HEK293 (cell line): Measurements from ENCODE around the gene ADAMTS17.

ENCODE experiments used
- CTCF ChIA-PET: fragments of 350-600 bp; formaldehyde crosslinking; extraction: SDS; loops from one replicate; lab custom pipeline; 2021; ENCODE audit warnings: antibody characterized with exemption; lab: Yijun Ruan, JAX
- POLR2A ChIA-PET: fragments of 300-600 bp; formaldehyde crosslinking; extraction: SDS; loops from one replicate; lab custom pipeline; 2020; ENCODE audit warnings: antibody characterized with exemption, inconsistent platforms; lab: Yijun Ruan, JAX
- H3K27ac ChIP-seq: fragments of 200-500 bp; sonication (Bioruptor generic); 2 replicates; pipeline ENCODE4 v1.5.1; 2014; ENCODE audit warnings: low read depth, low read length, control low read depth, inconsistent platforms; ENCODE audit errors: extremely low read depth
- H3K36me3 ChIP-seq, 2 experiments: fragments of 200-500 bp in 1 of 2; sonication (Bioruptor generic) in 1 of 2; 1 replicate in 1 of 2; 2 replicates in 1 of 2; pipeline ENCODE4 v1.5.1; 2014 to 2017; ENCODE audit warnings: inconsistent platforms in 2 of 2, low read length in 2 of 2; ENCODE audit not compliant: control insufficient read depth in 2 of 2, insufficient read depth in 1 of 2
- H3K4me1 ChIP-seq: fragments of 200-500 bp; sonication (Bioruptor generic); 2 replicates; pipeline ENCODE4 v1.5.1; 2014; ENCODE audit warnings: mild to moderate bottlenecking, low read length, inconsistent platforms; ENCODE audit not compliant: control insufficient read depth, insufficient read depth
- H3K4me3 ChIP-seq: 2 replicates; pipeline ENCODE4 v1.5.1; 2011; ENCODE audit warnings: low read depth, mild to moderate bottlenecking, control low read depth, low read length, moderate library complexity
- H3K9me3 ChIP-seq: fragments of 200-500 bp; sonication (Bioruptor generic); 2 replicates; pipeline ENCODE4 v1.5.1; 2014; ENCODE audit warnings: low read depth, low read length, inconsistent platforms; ENCODE audit not compliant: control insufficient read depth, insufficient read depth
- CTCF ChIP-seq: fragments of 450-650 bp; formaldehyde crosslinking; IDR thresholded peaks from 2 replicates; pipeline ENCODE4 v1.5.1; 2016; ENCODE audit warnings: missing biosample characterization, missing genetic modification characterization
- PRDM10 ChIP-seq: fragments of 450-650 bp; formaldehyde crosslinking; IDR thresholded peaks from 2 replicates; pipeline ENCODE4 v1.5.1; 2016; ENCODE audit warnings: missing biosample characterization, missing genetic modification characterization
- PRDM4 ChIP-seq: fragments of 450-650 bp; formaldehyde crosslinking; IDR thresholded peaks from 2 replicates; pipeline ENCODE4 v1.5.1; 2017; ENCODE audit warnings: missing biosample characterization, missing genetic modification characterization
- ZBTB6 ChIP-seq: fragments of 450-650 bp; formaldehyde crosslinking; IDR thresholded peaks from 2 replicates; pipeline ENCODE4 v1.5.1; 2017; ENCODE audit warnings: missing biosample characterization, missing genetic modification characterization
- ZFP37 ChIP-seq: fragments of 450-650 bp; formaldehyde crosslinking; IDR thresholded peaks from 2 replicates; pipeline ENCODE4 v1.5.1; 2016; ENCODE audit warnings: missing biosample characterization, missing genetic modification characterization
- ZIC2 ChIP-seq: fragments of 450-650 bp; formaldehyde crosslinking; IDR thresholded peaks from 2 replicates; pipeline ENCODE4 v1.5.1; 2016; ENCODE audit warnings: missing biosample characterization, missing genetic modification characterization
- ZNF18 ChIP-seq: fragments of 450-650 bp; formaldehyde crosslinking; IDR thresholded peaks from 2 replicates; pipeline ENCODE4 v1.5.1; 2016; ENCODE audit warnings: missing biosample characterization, missing genetic modification characterization
- ZNF19 ChIP-seq: fragments of 450-650 bp; formaldehyde crosslinking; IDR thresholded peaks from 2 replicates; pipeline ENCODE4; 2016; ENCODE audit warnings: missing biosample characterization, missing genetic modification characterization, low read depth
- ZNF514 ChIP-seq: fragments of 450-650 bp; formaldehyde crosslinking; IDR thresholded peaks from 2 replicates; pipeline ENCODE4 v1.5.1; 2016; ENCODE audit warnings: missing biosample characterization, missing genetic modification characterization
- ZNF768 ChIP-seq: fragments of 450-650 bp; formaldehyde crosslinking; IDR thresholded peaks from 2 replicates; pipeline ENCODE4 v1.5.1; 2018; ENCODE audit warnings: missing biosample characterization, mild to moderate bottlenecking, missing genetic modification characterization
- ZNF830 ChIP-seq: fragments of 450-650 bp; IDR thresholded peaks from 2 replicates; pipeline ENCODE4 v1.5.0; 2018; ENCODE audit warnings: missing biosample characterization, missing genetic modification characterization, low read depth, mild to moderate bottlenecking, moderate library complexity
- ZSCAN4 ChIP-seq: fragments of 450-650 bp; formaldehyde crosslinking; IDR thresholded peaks from 2 replicates; pipeline ENCODE4 v1.5.1; 2017; ENCODE audit warnings: missing biosample characterization, missing genetic modification characterization

Gene ADAMTS17

GRCh38 chr15:100384108-100384410 is 42.3 kb upstream of the ADAMTS17 start:
- POLR2A ChIA-PET, result interaction anchor here (1.4 kb wide), 1 partner anchor 42 kb away, joined by 5 read pairs; the partner anchor contains the start of gene ADAMTS17
- no peaks in the 10 kb centered on the region for H3K4me1 ChIP-seq
- CTCF ChIA-PET, result interaction anchor here (1.1 to 3.3 kb wide), 5 partner anchors 10 to 44 kb away, joined by 5 to 30 read pairs (median 7); no protein-coding TSS in a partner anchor
- H3K36me3 ChIP-seq, result no peaks in the 10 kb centered on the region
- no peak overlapping the region for H3K27ac ChIP-seq
- H3K9me3 ChIP-seq, result peaks cover 3% of the 10 kb centered on the region
- no peak overlapping the region for H3K4me3 ChIP-seq
- no peak for TF ChIP-seq ZNF768 (tag by site-specific recombination)

- CTCF ChIA-PET, result interaction anchor here (0.5 to 3.3 kb wide), 8 partner anchors 10 to 471 kb away, joined by 3 to 30 read pairs (median 6); no protein-coding TSS in a partner anchor
- no peak for TF ChIP-seq ZNF514 (tag by site-specific recombination)
- TF ChIP-seq CTCF (tag by site-specific recombination), result peak; percentile 42; the same call in 1 of the 2 replicates
- POLR2A ChIA-PET, result interaction anchor here (1.4 kb wide), 1 partner anchor 41 kb away, joined by 5 read pairs; the partner anchor contains the start of gene ADAMTS17
Measured at GRCh38 chr15:100383302-100384107, 41.7 kb upstream of the ADAMTS17 start.

GRCh38 chr15:100373942-100374341 is 32.2 kb upstream of the ADAMTS17 start:
- Histone ChIP-seq H3K27ac (no peak overlapping the region), H3K36me3 (no peaks in the 10 kb centered on the region), H3K4me3 (no peak overlapping the region), H3K9me3 (no peaks in the 10 kb centered on the region; the same call in none of the 2 replicates), H3K4me1 (no peaks in the 10 kb centered on the region)
- CTCF ChIA-PET, result no interaction called here
- POLR2A ChIA-PET, result no interaction called here
- no peak for TF ChIP-seq ZSCAN4 (tag by site-specific recombination)
- no peak for TF ChIP-seq PRDM4
- no peak for TF ChIP-seq ZFP37
- no peak for TF ChIP-seq ZNF830 (tag by site-specific recombination)
- TF ChIP-seq ZNF18, result no peak
- TF ChIP-seq PRDM10 (tag by site-specific recombination), result no peak
- no peak for TF ChIP-seq ZNF768 (tag by site-specific recombination)
- TF ChIP-seq ZNF19 (tag by site-specific recombination), result no peak
- TF ChIP-seq ZBTB6, result no peak
- TF ChIP-seq ZIC2 (tag by site-specific recombination), result no peak

More at GRCh38 chr15:100383302-100384107, 41.7 kb upstream of the ADAMTS17 start:
- no peaks in the 10 kb centered on the region for H3K4me1 ChIP-seq
- no peak overlapping the region for H3K27ac ChIP-seq
- H3K4me3 ChIP-seq, result no peak overlapping the region
- H3K9me3 ChIP-seq, result peaks cover under 1% of the 10 kb centered on the region
- H3K36me3 ChIP-seq, result no peaks in the 10 kb centered on the region
